Measurements from ENCODE around the gene PHRF1. TPM values are rescaled to one million over a fixed set of nuclear protein-coding genes. Genes with fewer than 3 reads are reported as not detected.

The PHRF1 gene
- total and polyA plus RNA-seq, 2 donors (not counting 3 experiments of a cell fraction or from before 2014, with no cell fraction given) = 14.2 to 39.4 TPM

DNA sequence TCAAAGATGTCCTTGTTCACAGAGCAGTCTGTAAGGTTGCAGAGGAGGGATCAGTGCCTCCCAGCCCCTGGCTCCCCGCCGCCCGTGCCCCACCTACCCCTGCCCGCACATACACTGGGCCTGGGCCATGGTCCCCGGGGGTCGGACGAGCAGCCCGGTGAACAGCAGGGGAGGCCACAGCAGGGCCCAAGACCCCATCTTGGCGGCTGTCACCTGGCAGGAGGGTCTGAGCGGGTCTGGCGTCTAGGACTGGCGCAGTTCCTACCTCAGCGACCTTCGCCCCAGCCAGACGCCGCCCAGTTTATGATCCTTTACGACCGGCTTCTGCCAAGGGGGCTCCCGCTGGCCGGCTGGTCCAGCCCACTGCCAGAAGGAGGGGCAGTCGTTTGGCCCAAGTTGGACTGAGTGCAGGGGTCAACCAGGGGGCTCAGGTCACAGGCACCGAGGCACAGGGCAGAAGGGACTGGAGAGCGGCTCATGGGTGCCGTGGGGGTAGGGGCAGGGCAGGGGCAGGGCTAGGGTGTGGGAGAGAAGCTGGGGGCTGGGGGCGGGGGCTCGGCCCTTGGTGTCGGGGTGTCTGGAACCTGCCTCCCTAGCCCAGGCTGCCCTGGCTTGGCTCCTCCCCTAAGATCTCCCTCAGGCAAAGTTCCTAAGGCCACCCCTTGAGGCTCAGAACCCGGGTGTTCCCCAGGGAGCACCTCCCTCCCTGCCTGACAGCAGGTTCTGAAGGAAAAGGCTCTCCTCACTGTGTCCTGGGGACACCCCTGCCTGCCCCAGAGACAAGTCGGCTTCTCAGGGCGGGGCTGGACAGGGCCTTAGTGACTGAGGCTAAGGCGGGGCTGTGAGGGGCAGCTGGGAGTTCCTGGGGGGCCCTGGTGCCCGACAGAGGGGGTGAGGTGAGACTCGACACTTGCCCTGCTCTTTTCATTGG is 48.7 kb downstream of the PHRF1 start, which contains the start of gene CDHR5:
TSS of gene CDHR5 (minus strand) at position 251 of the 931 bp plus-strand sequence. CDS start at position 198, 53 bp downstream.
- Histone ChIP-seq H3K4me1 (ENCODE audit: control insufficient read depth, extremely low read depth, insufficient read depth, low read length) (no peaks in the 10 kb centered on the region), H3K36me3 (ENCODE audit: control insufficient read depth in 2 of 2, extremely low read depth in 1 of 2, insufficient read depth in 2 of 2, low read length in 2 of 2) (no peaks in the 10 kb centered on the region), H3K27ac (ENCODE audit: insufficient read depth, low read depth, low read length) (no peak within 1 kb of the TSS), H4K20me1 (replicated peaks; ENCODE audit: control insufficient read depth, extremely low read depth, insufficient read depth, low read length) (no peaks in the 10 kb centered on the region), H3K9me1 (replicated peaks; ENCODE audit: control insufficient read depth, extremely low read depth, insufficient read depth, low read length) (no peaks in the 10 kb centered on the region), H2AFZ (ENCODE audit: low read depth, low read length) (no peak within 1 kb of the TSS), H3K4me3 (replicated peaks in 1 of 3; ENCODE audit: insufficient read depth in 1 of 3, low read depth in 1 of 3, low read length in 3 of 3) (no peak within 1 kb of the TSS), H3K9me3 (replicated peaks; ENCODE audit: control insufficient read depth, insufficient read depth, low read length) (no peaks in the 10 kb centered on the region), H3K4me2 (ENCODE audit: insufficient read depth, low read length) (no peak within 1 kb of the TSS), H3K79me2 (ENCODE audit: control insufficient read depth, insufficient read depth, low read length) (no peaks in the 10 kb centered on the region), H3K9ac (replicated peaks; ENCODE audit: extremely low read depth, insufficient read depth, low read length) (no peak within 1 kb of the TSS), H3K27me3 (ENCODE audit: control insufficient read depth in 2 of 2, insufficient read depth in 2 of 2, low read length in 2 of 2) (peaks cover 4 to 14% of the 10 kb centered on the region in 2 experiments)
- dilution Hi-C loops (cut with MboI; ENCODE audit: extremely low pct_ligation_motif_present, low sequenced_read_pairs) = no loop called here
- POLR2A ChIA-PET = no interaction called here
- FAIRE-seq (no peak), DNase-seq (ENCODE audit: low read depth, low spot score) (no peak)
- intact Hi-C loops (cut with micrococcal nuclease) = no loop called here
- BruUV-seq (replicated peaks) = no TSS peak
- no peak for TF ChIP-seq FOS (IDR thresholded peaks at IDR 0.05; ENCODE audit: borderline replicate concordance, insufficient read depth, low read length)
- TF ChIP-seq, protein P1, sequence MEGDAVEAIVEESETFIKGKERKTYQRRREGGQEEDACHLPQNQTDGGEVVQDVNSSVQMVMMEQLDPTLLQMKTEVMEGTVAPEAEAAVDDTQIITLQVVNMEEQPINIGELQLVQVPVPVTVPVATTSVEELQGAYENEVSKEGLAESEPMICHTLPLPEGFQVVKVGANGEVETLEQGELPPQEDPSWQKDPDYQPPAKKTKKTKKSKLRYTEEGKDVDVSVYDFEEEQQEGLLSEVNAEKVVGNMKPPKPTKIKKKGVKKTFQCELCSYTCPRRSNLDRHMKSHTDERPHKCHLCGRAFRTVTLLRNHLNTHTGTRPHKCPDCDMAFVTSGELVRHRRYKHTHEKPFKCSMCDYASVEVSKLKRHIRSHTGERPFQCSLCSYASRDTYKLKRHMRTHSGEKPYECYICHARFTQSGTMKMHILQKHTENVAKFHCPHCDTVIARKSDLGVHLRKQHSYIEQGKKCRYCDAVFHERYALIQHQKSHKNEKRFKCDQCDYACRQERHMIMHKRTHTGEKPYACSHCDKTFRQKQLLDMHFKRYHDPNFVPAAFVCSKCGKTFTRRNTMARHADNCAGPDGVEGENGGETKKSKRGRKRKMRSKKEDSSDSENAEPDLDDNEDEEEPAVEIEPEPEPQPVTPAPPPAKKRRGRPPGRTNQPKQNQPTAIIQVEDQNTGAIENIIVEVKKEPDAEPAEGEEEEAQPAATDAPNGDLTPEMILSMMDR (IDR thresholded peaks at IDR 0.05; ENCODE audit: extremely low read depth in 1 of 2, insufficient read depth in 1 of 2, low read depth in 1 of 2, low read length in 2 of 2) = no peak
- no peak for TF ChIP-seq EZH2 (IDR thresholded peaks at IDR 0.05; ENCODE audit: borderline replicate concordance, low read depth, low read length, severe bottlenecking)
- no peak for TF ChIP-seq JUN (IDR thresholded peaks at IDR 0.05; ENCODE audit: borderline replicate concordance, insufficient read depth, insufficient read length, low read depth)
- no peak for TF ChIP-seq POLR2A (IDR thresholded peaks at IDR 0.05; ENCODE audit: low read depth, low read length)
- TF ChIP-seq, protein P2, sequence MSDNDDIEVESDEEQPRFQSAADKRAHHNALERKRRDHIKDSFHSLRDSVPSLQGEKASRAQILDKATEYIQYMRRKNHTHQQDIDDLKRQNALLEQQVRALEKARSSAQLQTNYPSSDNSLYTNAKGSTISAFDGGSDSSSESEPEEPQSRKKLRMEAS (IDR thresholded peaks at IDR 0.05; ENCODE audit: insufficient read depth, insufficient read length) = no peak
- TF ChIP-seq MYC (IDR thresholded peaks at IDR 0.05; ENCODE audit: low read depth, low read length) = no peak
- TF ChIP-seq GATA2 (IDR thresholded peaks at IDR 0.05; ENCODE audit: insufficient read depth, insufficient read length, low read depth, low read length) = no peak
- TF ChIP-seq POLR2AphosphoS5 (IDR thresholded peaks at IDR 0.05; ENCODE audit: insufficient read depth, low read depth, low read length) = no peak
- CTCF ChIA-PET = no interaction called here
